Tibial nerve (tissue), 4 donors: ENCODE data around the gene HOPX. TPM values are rescaled to one million over a fixed set of nuclear protein-coding genes. Genes with fewer than 3 reads are reported as not detected.
"Not testable (repeated sequence)": the region's sequence is repeated elsewhere in the genome, so short reads cannot be mapped to it uniquely, and the experiment has no call there.

Source experiments
- DNase-seq, 2 donors: peaks; one replicate each; pipeline ENCODE4 v3.0.0-alpha.2; 2019; ENCODE audit warnings: low spot score in 2 of 2
- H3K27ac ChIP-seq, 4 donors: fragments of 200-600 bp; sonication (generic) in 3 of 4; one replicate each; pipeline ENCODE4 v1.5.1; 2017 to 2019; ENCODE audit warnings: mild to moderate bottlenecking in 1 of 4
- H3K27me3 ChIP-seq, 2 donors: fragments of 200-600 bp; sonication (generic) in 1 of 2; one replicate each; pipeline versions ENCODE4 v1.5.1 to v1.6.0; 2017 to 2019
- H3K36me3 ChIP-seq, 3 donors: fragments of 200-600 bp; sonication (generic); one replicate each; pipeline ENCODE4 v1.5.1; 2018 to 2019
- H3K4me1 ChIP-seq, 4 donors: fragments of 200-600 bp; sonication (generic) in 3 of 4; one replicate each; pipeline ENCODE4 v1.5.1; 2017 to 2019
- H3K4me3 ChIP-seq, 4 donors: fragments of 200-600 bp; sonication (generic) in 3 of 4; one replicate each; pipeline ENCODE4 v1.5.1; 2017 to 2019; ENCODE audit warnings: mild to moderate bottlenecking in 1 of 4, moderate library complexity in 1 of 4
- H3K9me3 ChIP-seq, 4 donors: fragments of 200-600 bp; sonication (generic) in 3 of 4; one replicate each; pipeline ENCODE4 v1.5.1; 2017 to 2019
- CTCF ChIP-seq, 5 experiments: fragments of 200-600 bp in 3 of 5; fragments of 450-650 bp in 2 of 5; sonication (generic) in 3 of 5; IDR thresholded peaks; one replicate each; pipeline ENCODE4 v1.5.1; 2016 to 2019; ENCODE audit warnings: antibody characterized with exemption in 5 of 5, mild to moderate bottlenecking in 3 of 5, moderate library complexity in 2 of 5
- EP300 ChIP-seq, 2 donors: sonication (generic); formaldehyde crosslinking; IDR thresholded peaks; one replicate each; pipeline ENCODE4 v1.6.1; 2017; ENCODE audit warnings: antibody characterized with exemption in 2 of 2, mild to moderate bottlenecking in 1 of 2
- POLR2A ChIP-seq, 2 donors: fragments of 450-650 bp; IDR thresholded peaks; one replicate each; pipeline ENCODE4 v1.6.1; 2017; ENCODE audit warnings: antibody characterized with exemption in 2 of 2, mild to moderate bottlenecking in 2 of 2, moderate library complexity in 2 of 2
- WGBS, 2 donors: methylation state at CpG; one replicate each; pipeline ENCODE4 v1.1.5; 2018; 5-methylcytosine and 5-hydroxymethylcytosine counted together
- total RNA-seq, 4 donors: library from RNA; depleted of rRNA; stranded (reverse); fragments of >200 nt; gene quantifications; one replicate each; pipeline ENCODE4 v1.1.0, GENCODE V29; 2016

The HOPX gene
- total RNA-seq, 4 donors from 2014 or later: 0.63 to 2.7 (median 1.9) TPM

DNA sequence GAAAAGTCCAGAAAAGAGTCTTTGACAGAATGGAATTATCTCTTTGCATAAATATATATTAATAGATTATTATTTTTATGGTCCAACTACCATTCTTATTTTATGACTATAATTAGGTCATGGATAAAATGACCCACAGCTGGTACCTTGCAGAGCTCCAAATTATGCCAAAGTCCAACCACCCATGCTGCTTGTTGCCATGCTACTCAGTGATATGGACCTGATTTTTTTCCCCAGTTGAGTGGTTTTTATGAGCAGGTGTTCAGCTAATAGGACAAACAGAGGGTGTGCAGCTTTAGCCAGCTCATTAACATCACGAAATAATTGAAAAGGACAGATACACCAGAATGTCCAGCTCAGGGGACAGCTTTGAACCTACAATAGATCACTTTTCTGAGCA lies 9.7 kb downstream of the HOPX start:
- Histone ChIP-seq H3K27ac (no peak overlapping the region), H3K36me3 (no peaks in the 10 kb centered on the region), H3K4me3 (no peak overlapping the region), H3K9me3 (peaks cover 0 to 9% (median 0%) of the 10 kb centered on the region in 4 donors), H3K4me1 (no peaks in the 10 kb centered on the region), H3K27me3 (no peaks in the 10 kb centered on the region)
- 79 to 94% methylated on average over 1 of the region's 1 CpG for WGBS, 2 donors
- TF ChIP-seq EP300 (IDR thresholded peaks at IDR 0.05) (no peak), CTCF (IDR thresholded peaks at IDR 0.05) (no peak), POLR2A (IDR thresholded peaks at IDR 0.05) (no peak)
- DNase-seq: no peak

DNA sequence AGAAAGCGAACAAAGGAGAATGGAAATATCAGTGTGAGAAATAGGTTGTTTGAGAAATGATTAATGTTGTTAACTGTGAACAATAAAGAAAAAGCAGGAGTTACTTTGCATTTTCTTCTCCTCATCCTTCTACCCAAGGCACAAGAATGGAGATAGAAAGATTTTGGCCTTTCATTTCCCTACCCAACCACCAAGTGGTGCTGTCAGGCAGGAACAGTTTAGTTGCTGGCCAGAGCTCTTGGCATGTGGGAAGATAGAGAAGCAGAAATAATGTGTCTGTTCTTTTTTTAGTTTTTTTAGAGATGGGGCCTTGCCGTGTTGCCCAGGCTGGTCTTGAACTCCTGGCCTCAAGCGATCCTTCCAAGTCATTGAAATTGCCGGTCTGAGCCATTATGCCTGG lies 12.8 kb downstream of the HOPX start:
- no peak for DNase-seq
- Histone ChIP-seq H3K9me3 (peaks cover 0 to 9% (median 0%) of the 10 kb centered on the region in 4 donors), H3K27me3 (no peaks in the 10 kb centered on the region), H3K4me3 (no peak overlapping the region), H3K27ac (no peak overlapping the region), H3K36me3 (no peaks in the 10 kb centered on the region), H3K4me1 (no peaks in the 10 kb centered on the region)
- WGBS, 2 donors: 79 to 89% methylated on average over 4 of the region's 4 CpGs
- TF ChIP-seq POLR2A (IDR thresholded peaks at IDR 0.05) (no peak), CTCF (IDR thresholded peaks at IDR 0.05) (peak in 1 of 5 experiments; percentile 16)

- H3K27me3 ChIP-seq, H3K36me3 ChIP-seq, H3K4me3 ChIP-seq, H3K9me3 ChIP-seq, DNase-seq, H3K4me1 ChIP-seq, H3K27ac ChIP-seq: not testable (repeated sequence)
- 34 to 38% methylated on average over 1 of the region's 1 CpG for WGBS, 2 donors
Observed at GRCh38 chr4:56667396-56667795, 13.7 kb downstream of the HOPX start.

DNA sequence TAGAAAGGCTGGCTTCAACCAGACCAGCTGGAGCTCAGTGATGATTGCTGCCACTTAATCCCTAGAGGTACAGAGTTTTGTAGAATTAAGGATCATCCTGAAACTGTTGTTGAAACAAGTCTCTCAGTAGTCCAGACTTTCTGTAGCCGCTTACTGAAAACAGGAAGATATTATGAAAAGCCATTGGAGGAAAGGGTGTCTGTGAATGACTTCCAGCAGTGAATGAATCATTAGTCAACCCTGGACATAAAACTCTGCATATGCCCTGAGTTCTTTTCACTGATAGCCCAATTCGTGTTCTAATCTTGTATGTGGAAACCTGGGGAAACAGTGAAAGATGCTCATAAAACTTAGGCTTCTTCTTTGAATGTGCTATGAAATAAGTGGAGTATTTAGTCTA lies 14.8 kb downstream of the HOPX start:
- WGBS, 2 donors: 58 to 60% methylated on average over 2 of the region's 2 CpGs
- no peak for DNase-seq
- TF ChIP-seq CTCF (IDR thresholded peaks at IDR 0.05) (no peak), EP300 (IDR thresholded peaks at IDR 0.05) (no peak), POLR2A (IDR thresholded peaks at IDR 0.05) (no peak)
- no peaks in the 10 kb centered on the region for H3K4me1 ChIP-seq
- peaks cover 0 to 9% (median 0%) of the 10 kb centered on the region in 4 donors for H3K9me3 ChIP-seq
- no peak overlapping the region for H3K4me3 ChIP-seq
- H3K36me3 ChIP-seq: no peaks in the 10 kb centered on the region
- no peak overlapping the region for H3K27ac ChIP-seq
- no peaks in the 10 kb centered on the region for H3K27me3 ChIP-seq

- WGBS, 2 donors: 75 to 83% methylated on average over 5 of the region's 5 CpGs
- no peaks in the 10 kb centered on the region for H3K27me3 ChIP-seq
- no peak overlapping the region for H3K4me3 ChIP-seq
- no peak overlapping the region for H3K27ac ChIP-seq
- H3K9me3 ChIP-seq: peaks cover 0 to 9% (median 0%) of the 10 kb centered on the region in 4 donors
- TF ChIP-seq CTCF (IDR thresholded peaks at IDR 0.05) (no peak), EP300 (IDR thresholded peaks at IDR 0.05) (no peak), POLR2A (IDR thresholded peaks at IDR 0.05) (no peak)
- H3K36me3 ChIP-seq: no peaks in the 10 kb centered on the region
- no peak for DNase-seq
- H3K4me1 ChIP-seq: no peaks in the 10 kb centered on the region
Observed at GRCh38 chr4:56665781-56666180, 15.3 kb downstream of the HOPX start.
